ENCODE measurements around the gene WDR41. TPM values are rescaled to one million over a fixed set of nuclear protein-coding genes. Genes with fewer than 3 reads are reported as not detected.

WDR41 gene
- total RNA-seq, 2 donors from 2014 or later, result 24.6 to 26.1 TPM

DNA sequence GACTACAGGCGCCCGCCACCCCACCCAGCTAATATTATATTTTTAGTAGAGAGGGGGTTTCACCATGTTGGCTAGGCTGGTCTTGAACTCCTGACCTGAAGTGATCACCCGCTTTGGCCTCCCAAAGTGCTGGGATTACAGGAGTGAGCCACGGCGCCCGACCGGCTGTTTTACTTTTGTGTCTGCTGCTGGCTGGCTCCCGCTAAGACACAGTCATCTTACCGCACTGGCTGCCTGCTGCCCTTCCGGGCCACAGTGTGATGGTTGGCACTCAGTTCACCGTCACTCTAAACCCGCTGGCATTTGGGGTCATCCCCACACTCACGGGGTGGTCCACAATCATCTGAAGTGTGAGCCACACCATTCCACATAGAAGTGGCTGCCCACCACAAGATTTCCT lies 93.7 kb downstream of the WDR41 start:
- no peak for TF ChIP-seq CTCF (IDR thresholded peaks at IDR 0.05)
- no peak overlapping the region for H3K4me3 ChIP-seq
- H3K9me3 ChIP-seq, result no peaks in the 10 kb centered on the region
- H3K27ac ChIP-seq, result no peak overlapping the region
- no peaks in the 10 kb centered on the region for H3K4me1 ChIP-seq
- no peaks in the 10 kb centered on the region for H3K27me3 ChIP-seq
- no peak for DNase-seq (ENCODE audit: low spot score)
- no peaks in the 10 kb centered on the region for H3K36me3 ChIP-seq

GRCh38 chr5:77397686-77398292 lies 94.3 kb downstream of the WDR41 start:
- Histone ChIP-seq H3K36me3 (no peaks in the 10 kb centered on the region), H3K27ac (no peak overlapping the region), H3K4me3 (no peak overlapping the region), H3K9me3 (no peaks in the 10 kb centered on the region), H3K27me3 (no peaks in the 10 kb centered on the region), H3K4me1 (no peaks in the 10 kb centered on the region)
- TF ChIP-seq CTCF (IDR thresholded peaks at IDR 0.05), result no peak
- no peak for DNase-seq (ENCODE audit: low spot score)

GRCh38 chr5:77396017-77396416 lies 96.1 kb downstream of the WDR41 start:
- no peak for TF ChIP-seq CTCF (IDR thresholded peaks at IDR 0.05)
- no peaks in the 10 kb centered on the region for H3K27me3 ChIP-seq

DNA sequence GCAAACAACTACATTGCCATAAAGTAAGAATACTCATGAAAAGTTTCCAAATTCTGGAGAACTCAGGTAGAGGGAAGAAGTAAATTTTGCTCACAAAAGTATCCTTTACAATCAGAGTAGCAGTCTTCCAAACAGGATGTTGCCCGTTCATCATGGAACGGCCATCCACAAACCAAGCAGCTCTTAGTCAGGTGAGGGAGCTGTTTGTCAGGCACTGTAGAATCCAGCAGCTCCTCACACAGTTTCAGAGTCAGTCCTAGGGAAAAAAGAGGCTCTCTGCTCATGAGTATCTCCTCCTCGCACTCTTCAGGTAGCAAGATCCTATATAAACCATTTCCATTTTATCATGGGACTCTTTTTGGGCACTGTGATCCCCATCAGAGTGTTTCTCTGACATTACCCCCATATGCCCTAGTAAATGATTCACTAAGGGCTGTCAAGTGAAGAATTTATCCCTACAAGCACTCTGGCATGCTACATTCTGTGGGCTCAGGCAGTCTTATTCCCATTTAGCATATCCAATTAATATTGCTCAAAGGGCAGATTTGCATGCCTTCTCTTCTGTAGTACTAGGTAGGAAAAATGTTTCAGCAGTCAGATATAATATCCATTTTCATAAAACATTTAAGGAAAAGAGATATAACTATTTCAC lies 97.9 kb downstream of the WDR41 start:
- Histone ChIP-seq H3K4me3 (no peak overlapping the region), H3K4me1 (no peaks in the 10 kb centered on the region), H3K9me3 (no peaks in the 10 kb centered on the region), H3K27ac (no peak overlapping the region), H3K27me3 (no peaks in the 10 kb centered on the region), H3K36me3 (no peaks in the 10 kb centered on the region)
- no peak for TF ChIP-seq CTCF (IDR thresholded peaks at IDR 0.05)
- DNase-seq (ENCODE audit: low spot score), result no peak

More at GRCh38 chr5:77396017-77396416, 96.1 kb downstream of the WDR41 start:
- Histone ChIP-seq H3K9me3 (no peaks in the 10 kb centered on the region), H3K4me1 (no peaks in the 10 kb centered on the region), H3K27ac (no peak overlapping the region), H3K36me3 (no peaks in the 10 kb centered on the region), H3K4me3 (no peak overlapping the region)
- DNase-seq (ENCODE audit: low spot score), result no peak

DNA sequence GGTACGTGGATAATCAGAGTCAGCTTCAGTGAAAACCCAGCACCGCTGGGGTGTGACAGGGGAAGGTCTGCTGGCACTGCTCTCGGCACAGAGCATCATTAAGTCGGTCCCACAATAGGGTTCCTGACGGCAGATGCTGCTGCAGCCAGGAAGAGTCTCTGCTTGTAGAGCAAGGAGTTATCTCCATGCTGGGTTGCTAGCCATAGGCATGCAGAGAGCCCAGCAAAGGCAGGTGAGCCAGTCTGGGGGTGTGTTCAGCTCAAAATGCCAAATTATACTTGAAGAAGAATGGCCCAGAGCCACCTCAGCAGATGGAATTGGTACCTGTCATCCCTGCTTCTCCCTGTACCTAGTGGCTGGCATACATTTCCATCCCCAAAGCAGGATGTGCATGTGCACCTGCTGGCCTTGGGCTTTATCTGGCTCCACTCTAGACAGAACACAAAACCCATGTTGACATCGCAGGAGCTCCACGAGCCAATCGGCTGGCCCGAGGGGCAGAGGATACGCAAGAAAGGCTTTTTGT lies 100.8 kb downstream of the WDR41 start:
- no peak for TF ChIP-seq CTCF (IDR thresholded peaks at IDR 0.05)
- Histone ChIP-seq H3K4me3 (no peak overlapping the region), H3K9me3 (no peaks in the 10 kb centered on the region), H3K4me1 (no peaks in the 10 kb centered on the region), H3K27ac (no peak overlapping the region), H3K27me3 (no peaks in the 10 kb centered on the region), H3K36me3 (no peaks in the 10 kb centered on the region)
- no peak for DNase-seq (ENCODE audit: low spot score)

Data from right atrium auricular region (tissue), 2 donors.